ENCODE measurements around the gene RAMP2. TPM values are rescaled to one million over a fixed set of nuclear protein-coding genes. Genes with fewer than 3 reads are reported as not detected.

The RAMP2 gene
- total and polyA plus RNA-seq, 7 donors: 9.2 to 39.8 (median 21.4) TPM

DNA sequence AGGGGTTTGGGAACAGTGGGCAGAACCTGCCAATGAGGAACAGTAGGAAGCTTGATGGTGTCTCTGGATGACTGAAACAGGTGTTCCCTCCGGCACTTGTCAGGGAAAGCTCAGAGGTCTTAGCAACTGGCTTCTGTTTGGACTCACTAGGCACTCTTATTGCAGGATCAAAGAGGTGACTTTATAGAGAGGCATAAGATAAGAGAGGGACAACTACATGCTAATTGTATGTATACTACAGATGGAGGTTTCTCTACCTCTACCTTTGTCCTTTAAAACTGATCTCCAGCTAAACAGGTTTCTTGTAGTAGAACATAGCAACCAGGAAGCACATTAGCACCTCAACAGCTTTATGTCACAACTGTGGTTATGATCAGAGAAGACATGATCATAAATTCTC, 45.2 kb downstream of the RAMP2 start:
- intact Hi-C loops (cut with DNase I): no loop called here

DNA sequence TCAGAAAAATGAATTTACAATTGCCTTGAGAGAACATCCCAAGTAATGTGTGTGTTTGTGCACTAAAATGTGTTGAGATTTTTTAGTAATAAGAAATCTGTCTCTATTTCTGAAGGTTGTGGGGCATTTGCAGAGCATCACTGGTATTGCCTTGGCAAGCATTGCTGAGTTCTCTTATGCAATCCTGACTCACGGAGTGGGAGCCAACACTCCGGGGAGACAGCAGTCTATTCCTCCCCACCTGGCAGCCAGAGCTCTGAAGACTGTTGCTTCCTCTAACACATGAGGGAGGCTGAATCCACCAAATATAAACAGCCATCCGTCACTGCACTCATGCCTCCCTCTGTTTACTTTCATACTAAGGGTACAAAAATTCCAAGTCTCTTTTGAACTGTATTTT, 48.2 kb downstream of the RAMP2 start:
- Histone ChIP-seq H3K27me3 (ENCODE audit: insufficient read depth in 3 of 3, low read length in 2 of 3) (no peaks in the 10 kb centered on the region), H3K27ac (no peak overlapping the region), H3K9me3 (no peaks in the 10 kb centered on the region), H3K4me3 (no peak overlapping the region), H3K4me1 (no peaks in the 10 kb centered on the region), H3K36me3 (ENCODE audit: insufficient read depth in 1 of 2, low read depth in 1 of 2) (peaks cover 0 to 53% of the 10 kb centered on the region in 2 donors)
- TF ChIP-seq, protein P1, sequence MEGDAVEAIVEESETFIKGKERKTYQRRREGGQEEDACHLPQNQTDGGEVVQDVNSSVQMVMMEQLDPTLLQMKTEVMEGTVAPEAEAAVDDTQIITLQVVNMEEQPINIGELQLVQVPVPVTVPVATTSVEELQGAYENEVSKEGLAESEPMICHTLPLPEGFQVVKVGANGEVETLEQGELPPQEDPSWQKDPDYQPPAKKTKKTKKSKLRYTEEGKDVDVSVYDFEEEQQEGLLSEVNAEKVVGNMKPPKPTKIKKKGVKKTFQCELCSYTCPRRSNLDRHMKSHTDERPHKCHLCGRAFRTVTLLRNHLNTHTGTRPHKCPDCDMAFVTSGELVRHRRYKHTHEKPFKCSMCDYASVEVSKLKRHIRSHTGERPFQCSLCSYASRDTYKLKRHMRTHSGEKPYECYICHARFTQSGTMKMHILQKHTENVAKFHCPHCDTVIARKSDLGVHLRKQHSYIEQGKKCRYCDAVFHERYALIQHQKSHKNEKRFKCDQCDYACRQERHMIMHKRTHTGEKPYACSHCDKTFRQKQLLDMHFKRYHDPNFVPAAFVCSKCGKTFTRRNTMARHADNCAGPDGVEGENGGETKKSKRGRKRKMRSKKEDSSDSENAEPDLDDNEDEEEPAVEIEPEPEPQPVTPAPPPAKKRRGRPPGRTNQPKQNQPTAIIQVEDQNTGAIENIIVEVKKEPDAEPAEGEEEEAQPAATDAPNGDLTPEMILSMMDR (IDR thresholded peaks at IDR 0.05): no peak
- DNase-seq (peak; percentile 43 to 72), ATAC-seq (peak; percentile 73 to 91 (median 86))
- intact Hi-C loops (cut with DNase I): no loop called here
- WGBS, 3 donors: 8 to 27% (median 21%) methylated on average over 3 of the region's 3 CpGs

More for the DNA sequence above, 45.2 kb downstream of the RAMP2 start:
- Histone ChIP-seq H3K36me3 (ENCODE audit: insufficient read depth in 1 of 2, low read depth in 1 of 2) (peaks cover 0 to 23% of the 10 kb centered on the region in 2 donors), H3K27ac (no peak overlapping the region), H3K27me3 (ENCODE audit: insufficient read depth in 3 of 3, low read length in 2 of 3) (no peaks in the 10 kb centered on the region), H3K4me1 (no peaks in the 10 kb centered on the region), H3K9me3 (no peaks in the 10 kb centered on the region), H3K4me3 (no peak overlapping the region)
- 78 to 89% (median 79%) methylated on average over 1 of the region's 1 CpG for WGBS, 3 donors
- ATAC-seq: no peak
- TF ChIP-seq, protein P1 (IDR thresholded peaks at IDR 0.05): no peak
- DNase-seq: no peak

Other genes starting within 250 kb of the RAMP2 start
- gene NAGLU, start 225.0 kb upstream of the RAMP2 start, total RNA-seq: 10 to 100 TPM in 3 of 4 donors, 1 to 10 TPM in 1; 9.1 to 17.8 (median 11.7) TPM
- gene NAGLU, start 225.0 kb upstream of the RAMP2 start, polyA plus RNA-seq: 10 to 100 TPM; 16.0 to 18.1 (median 17.5) TPM
- gene HSD17B1, start 208.3 kb upstream of the RAMP2 start, total RNA-seq: 1 to 10 TPM in 1 of 4 donors, under 1 TPM in 3; 0.54 to 1.2 (median 0.72) TPM
- 1 to 10 TPM; 1.3 to 2.1 (median 1.7) TPM for gene HSD17B1, start 208.3 kb upstream of the RAMP2 start, polyA plus RNA-seq
- gene COASY, start 199.1 kb upstream of the RAMP2 start, total RNA-seq: 10 to 100 TPM; 31.6 to 45.4 (median 37.0) TPM
- 100 to 1,000 TPM in 1 of 3 donors, 10 to 100 TPM in 2; 41.0 to 141 (median 73.5) TPM for gene COASY, start 199.1 kb upstream of the RAMP2 start, polyA plus RNA-seq
- gene MLX, start 194.1 kb upstream of the RAMP2 start, total RNA-seq: 10 to 100 TPM; 45.2 to 67.9 (median 55.2) TPM
- gene MLX, start 194.1 kb upstream of the RAMP2 start, polyA plus RNA-seq: 100 to 1,000 TPM in 1 of 3 donors, 10 to 100 TPM in 2; 71.0 to 108 (median 89.2) TPM
- 1 to 10 TPM in 2 of 4 donors, under 1 TPM in 2; 0.26 to 3.3 (median 1.4) TPM for gene PSMC3IP, start 183.5 kb upstream of the RAMP2 start, total RNA-seq
- 10 to 100 TPM in 1 of 3 donors, 1 to 10 TPM in 2; 3.8 to 13.3 (median 5.3) TPM for gene PSMC3IP, start 183.5 kb upstream of the RAMP2 start, polyA plus RNA-seq
- 10 to 100 TPM; 31.7 to 43.2 (median 37.6) TPM for gene RETREG3, start 151.9 kb upstream of the RAMP2 start, total RNA-seq
- 10 to 100 TPM; 13.9 to 35.0 (median 15.2) TPM for gene RETREG3, start 151.9 kb upstream of the RAMP2 start, polyA plus RNA-seq
- gene TUBG1, start 151.5 kb upstream of the RAMP2 start, total RNA-seq: 10 to 100 TPM; 46.9 to 78.1 (median 50.4) TPM
- 10 to 100 TPM; 68.8 to 90.2 (median 81.0) TPM for gene TUBG1, start 151.5 kb upstream of the RAMP2 start, polyA plus RNA-seq
- gene TUBG2, start 101.9 kb upstream of the RAMP2 start, total RNA-seq: 10 to 100 TPM in 1 of 4 donors, 1 to 10 TPM in 3; 3.8 to 11.9 (median 5.7) TPM
- gene TUBG2, start 101.9 kb upstream of the RAMP2 start, polyA plus RNA-seq: 1 to 10 TPM; 2.7 to 4.9 (median 4.2) TPM
- 10 to 100 TPM; 15.0 to 33.8 (median 28.0) TPM for gene PLEKHH3, start 84.2 kb upstream of the RAMP2 start, total RNA-seq
- 10 to 100 TPM; 12.7 to 15.8 (median 14.2) TPM for gene PLEKHH3, start 84.2 kb upstream of the RAMP2 start, polyA plus RNA-seq
- 1 to 10 TPM; 1.2 to 5.0 (median 2.8) TPM for gene CCR10, start 79.4 kb upstream of the RAMP2 start, total RNA-seq
- gene CCR10, start 79.4 kb upstream of the RAMP2 start, polyA plus RNA-seq: 1 to 10 TPM; 1.0 to 3.3 (median 1.6) TPM
- gene CNTNAP1, start 78.7 kb upstream of the RAMP2 start, total RNA-seq: 1 to 10 TPM; 1.9 to 2.6 (median 2.2) TPM
- 1 to 10 TPM; 1.0 to 3.4 (median 1.1) TPM for gene CNTNAP1, start 78.7 kb upstream of the RAMP2 start, polyA plus RNA-seq
- gene EZH1, start 16.2 kb upstream of the RAMP2 start, total RNA-seq: 10 to 100 TPM; 25.7 to 59.1 (median 33.7) TPM
- 10 to 100 TPM; 15.2 to 43.9 (median 22.3) TPM for gene EZH1, start 16.2 kb upstream of the RAMP2 start, polyA plus RNA-seq
- 10 to 100 TPM; 38.6 to 45.2 (median 39.8) TPM for gene VPS25, start 12.2 kb downstream of the RAMP2 start, total RNA-seq
- 10 to 100 TPM; 46.0 to 73.3 (median 72.8) TPM for gene VPS25, start 12.2 kb downstream of the RAMP2 start, polyA plus RNA-seq
- gene WNK4, start 19.4 kb downstream of the RAMP2 start, total RNA-seq: under 1 TPM in 3 of 4 donors, not detected in 1; 0.08 to 0.30 (median 0.09) TPM
- under 1 TPM in 1 of 3 donors, not detected in 2; 0.01 TPM for gene WNK4, start 19.4 kb downstream of the RAMP2 start, polyA plus RNA-seq
- gene COA3, start 37.5 kb downstream of the RAMP2 start, total RNA-seq: 10 to 100 TPM; 69.1 to 85.2 (median 83.9) TPM
- 100 to 1,000 TPM; 126 to 167 (median 130) TPM for gene COA3, start 37.5 kb downstream of the RAMP2 start, polyA plus RNA-seq
- 1 to 10 TPM in 1 of 4 donors, under 1 TPM in 2, not detected in 1; 0.74 to 1.3 (median 0.79) TPM for gene CNTD1, start 37.6 kb downstream of the RAMP2 start, total RNA-seq
- 1 to 10 TPM in 1 of 3 donors, under 1 TPM in 2; 0.24 to 1.0 (median 0.36) TPM for gene CNTD1, start 37.6 kb downstream of the RAMP2 start, polyA plus RNA-seq
- gene BECN1, start 63.1 kb downstream of the RAMP2 start, total RNA-seq: 10 to 100 TPM; 45.9 to 85.4 (median 60.6) TPM
- 100 to 1,000 TPM in 1 of 3 donors, 10 to 100 TPM in 2; 54.4 to 150 (median 69.1) TPM for gene BECN1, start 63.1 kb downstream of the RAMP2 start, polyA plus RNA-seq
- gene PSME3, start 72.2 kb downstream of the RAMP2 start, total RNA-seq: 100 to 1,000 TPM in 3 of 4 donors, 10 to 100 TPM in 1; 61.7 to 105 (median 103) TPM
- gene PSME3, start 72.2 kb downstream of the RAMP2 start, polyA plus RNA-seq: 100 to 1,000 TPM in 2 of 3 donors, 10 to 100 TPM in 1; 86.0 to 239 (median 204) TPM
- gene AOC2, start 83.4 kb downstream of the RAMP2 start, total RNA-seq: 1 to 10 TPM in 1 of 4 donors, under 1 TPM in 3; 0.49 to 1.0 (median 0.71) TPM
- gene AOC2, start 83.4 kb downstream of the RAMP2 start, polyA plus RNA-seq: 1 to 10 TPM in 1 of 3 donors, under 1 TPM in 2; 0.08 to 1.6 (median 0.60) TPM
- gene AOC3, start 90.0 kb downstream of the RAMP2 start, total RNA-seq: 10 to 100 TPM in 2 of 4 donors, 1 to 10 TPM in 2; 5.8 to 11.8 (median 8.5) TPM
- gene AOC3, start 90.0 kb downstream of the RAMP2 start, polyA plus RNA-seq: 1 to 10 TPM; 5.9 to 9.3 (median 8.4) TPM
- not detected for gene G6PC1, start 139.6 kb downstream of the RAMP2 start, total RNA-seq
- under 1 TPM in 1 of 3 donors, not detected in 2; 0.03 TPM for gene G6PC1, start 139.6 kb downstream of the RAMP2 start, polyA plus RNA-seq
- 10 to 100 TPM; 29.7 to 54.6 (median 43.1) TPM for gene AARSD1, start 203.2 kb downstream of the RAMP2 start, total RNA-seq
- gene AARSD1, start 203.2 kb downstream of the RAMP2 start, polyA plus RNA-seq: 10 to 100 TPM; 55.2 to 68.1 (median 55.3) TPM
- gene PTGES3L, start 218.9 kb downstream of the RAMP2 start, total RNA-seq: 10 to 100 TPM; 47.8 to 66.0 (median 55.3) TPM
- 10 to 100 TPM; 43.7 to 59.5 (median 44.7) TPM for gene PTGES3L, start 218.9 kb downstream of the RAMP2 start, polyA plus RNA-seq
- gene RUNDC1, start 219.3 kb downstream of the RAMP2 start, total RNA-seq: 10 to 100 TPM in 2 of 4 donors, 1 to 10 TPM in 2; 8.7 to 16.8 (median 12.8) TPM
- gene RUNDC1, start 219.3 kb downstream of the RAMP2 start, polyA plus RNA-seq: 10 to 100 TPM; 10.4 to 17.8 (median 10.6) TPM
- gene RPL27, start 237.2 kb downstream of the RAMP2 start, total RNA-seq: 1,000 to 10,000 TPM in 1 of 4 donors, 100 to 1,000 TPM in 3; 506 to 1,045 (median 824) TPM
- 1,000 to 10,000 TPM; 2,533 to 3,118 (median 2,913) TPM for gene RPL27, start 237.2 kb downstream of the RAMP2 start, polyA plus RNA-seq
- 1 to 10 TPM; 4.6 to 6.5 (median 6.2) TPM for gene IFI35, start 245.6 kb downstream of the RAMP2 start, total RNA-seq
- 1 to 10 TPM; 4.2 to 7.8 (median 6.5) TPM for gene IFI35, start 245.6 kb downstream of the RAMP2 start, polyA plus RNA-seq

Measured in psoas muscle (tissue), 8 donors.